ENCODE data around the gene ZNF653.
"Not testable (repeated sequence)": the region's sequence is repeated elsewhere in the genome, so short reads cannot be mapped to it uniquely, and the experiment has no call there.

ZNF653 gene

GRCh38 chr19:11453468-11454341 lies 51.9 kb downstream of the ZNF653 start:
- DNase-seq = no peak

GRCh38 chr19:11452620-11453310 lies 52.9 kb downstream of the ZNF653 start:
- no peak for DNase-seq

GRCh38 chr19:11451871-11452619 lies 53.6 kb downstream of the ZNF653 start:
- DNase-seq = no peak

- no peak for DNase-seq
Observed at GRCh38 chr19:11451327-11451870, 54.2 kb downstream of the ZNF653 start.

- no peak for DNase-seq
Observed at GRCh38 chr19:11450570-11451326, 54.9 kb downstream of the ZNF653 start.

GRCh38 chr19:11448923-11449554 lies 56.6 kb downstream of the ZNF653 start:
- no peak for DNase-seq

GRCh38 chr19:11448410-11448809 lies 57.2 kb downstream of the ZNF653 start:
- no peak for DNase-seq

GRCh38 chr19:11447347-11448262 lies 58.0 kb downstream of the ZNF653 start:
- no peak for DNase-seq

- no peak for DNase-seq
Observed at GRCh38 chr19:11446652-11447301, 58.9 kb downstream of the ZNF653 start.

- DNase-seq = no peak
Observed at GRCh38 chr19:11446271-11446651, 59.4 kb downstream of the ZNF653 start.

- no peak for DNase-seq
Observed at GRCh38 chr19:11445141-11445540, 60.5 kb downstream of the ZNF653 start.

- no peak for DNase-seq
Observed at GRCh38 chr19:11444059-11444458, 61.6 kb downstream of the ZNF653 start.

- DNase-seq = no peak
Observed at GRCh38 chr19:11437955-11438354, 67.7 kb downstream of the ZNF653 start.

- DNase-seq = no peak
Observed at GRCh38 chr19:11435833-11436313, 69.8 kb downstream of the ZNF653 start.

- DNase-seq = peak; percentile 99
Observed at GRCh38 chr19:11435057-11435832, 70.4 kb downstream of the ZNF653 start, which contains the start of the genes ODAD3 and PRKCSH. TSS of gene ODAD3 (minus strand) at chr19:11435121. CDS start at chr19:11435016, 105 bp downstream. TSS of gene PRKCSH (plus strand) at chr19:11435635. CDS start at chr19:11436118, 483 bp downstream.

- DNase-seq = no peak
Observed at GRCh38 chr19:11434703-11435056, 71.0 kb downstream of the ZNF653 start.

- DNase-seq = not testable (repeated sequence)
Observed at GRCh38 chr19:11433526-11433925, 72.1 kb downstream of the ZNF653 start.
